ENCODE results near the gene NUP98. TPM values are rescaled to one million over a fixed set of nuclear protein-coding genes. Genes with fewer than 3 reads are reported as not detected.

The NUP98 gene
- total and polyA plus RNA-seq, 10 of the 15 experiments (the other 5 are each of a cell fraction or from before 2014, with no cell fraction given) = 21.7 to 108 (median 78.9) TPM

- intact Hi-C loops (cut with micrococcal nuclease; ENCODE audit: unreplicated experiment) = no loop called here
- Histone ChIP-seq H3K79me2 (ENCODE audit: control insufficient read depth, insufficient read depth, low read length) (no peaks in the 10 kb centered on the region), H2AFZ (ENCODE audit: control insufficient read depth, low read depth, low read length) (no peak overlapping the region), H4K20me1 (ENCODE audit: control insufficient read depth, insufficient read depth) (no peaks in the 10 kb centered on the region), H3K9ac (ENCODE audit: control insufficient read depth, insufficient read depth, low read length) (no peak overlapping the region), H3K36me3 (ENCODE audit: control insufficient read depth in 2 of 2, insufficient read depth in 2 of 2, low read length in 1 of 2) (peaks cover 6 to 26% of the 10 kb centered on the region in 2 experiments), H3K4me2 (ENCODE audit: control insufficient read depth, insufficient read depth) (no peak overlapping the region), H3K27me3 (replicated peaks in 1 of 2; ENCODE audit: control insufficient read depth in 2 of 2, insufficient read depth in 2 of 2, low read length in 1 of 2) (no peaks in the 10 kb centered on the region), H3K4me1 (ENCODE audit: control insufficient read depth, insufficient read depth, low read length) (no peaks in the 10 kb centered on the region), H3K27ac (ENCODE audit: control insufficient read depth, insufficient read depth) (no peak overlapping the region), H3K9me3 (replicated peaks; ENCODE audit: control insufficient read depth, insufficient read depth, low read length) (no peaks in the 10 kb centered on the region), H3K4me3 (no peak overlapping the region)
- TF ChIP-seq MXI1 (IDR thresholded peaks at IDR 0.05; ENCODE audit: low read depth, low read length) = no peak
- TF ChIP-seq, protein P1, sequence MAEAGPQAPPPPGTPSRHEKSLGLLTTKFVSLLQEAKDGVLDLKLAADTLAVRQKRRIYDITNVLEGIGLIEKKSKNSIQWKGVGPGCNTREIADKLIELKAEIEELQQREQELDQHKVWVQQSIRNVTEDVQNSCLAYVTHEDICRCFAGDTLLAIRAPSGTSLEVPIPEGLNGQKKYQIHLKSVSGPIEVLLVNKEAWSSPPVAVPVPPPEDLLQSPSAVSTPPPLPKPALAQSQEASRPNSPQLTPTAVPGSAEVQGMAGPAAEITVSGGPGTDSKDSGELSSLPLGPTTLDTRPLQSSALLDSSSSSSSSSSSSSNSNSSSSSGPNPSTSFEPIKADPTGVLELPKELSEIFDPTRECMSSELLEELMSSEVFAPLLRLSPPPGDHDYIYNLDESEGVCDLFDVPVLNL (IDR thresholded peaks at IDR 0.05; ENCODE audit: low read depth, low read length) = no peak
- TF ChIP-seq STAT3 (IDR thresholded peaks at IDR 0.05; ENCODE audit: low read depth, low read length) = no peak
- TF ChIP-seq FOXK2 (IDR thresholded peaks at IDR 0.05) = no peak
- no peak for TF ChIP-seq RELA (IDR thresholded peaks at IDR 0.05; ENCODE audit: borderline replicate concordance, partially characterized antibody)
- TF ChIP-seq HDAC2 (IDR thresholded peaks at IDR 0.05) = no peak
- TF ChIP-seq LARP7 (IDR thresholded peaks at IDR 0.05) = no peak
- TF ChIP-seq JUND (IDR thresholded peaks at IDR 0.05; ENCODE audit: low read depth, low read length) = no peak
- no peak for TF ChIP-seq EED (IDR thresholded peaks at IDR 0.05; ENCODE audit: low read depth)
- no peak for TF ChIP-seq ZZZ3 (IDR thresholded peaks at IDR 0.05; ENCODE audit: control insufficient read depth, insufficient read length, low read depth)
- no peak for TF ChIP-seq SRF (IDR thresholded peaks at IDR 0.05; ENCODE audit: low read depth in 2 of 2, low read length in 2 of 2)
- TF ChIP-seq IKZF1 (conservative IDR thresholded peaks at IDR 0.05) = no peak
- TF ChIP-seq NFYB (IDR thresholded peaks at IDR 0.05; ENCODE audit: insufficient read depth, low read depth, low read length) = no peak
- DNase-seq (ENCODE audit: low read depth, low spot score) (no peak), FAIRE-seq (no peak), ATAC-seq (no peak)
- no TSS peak for BruUV-seq (replicated peaks)
- SMC1A ChIA-PET (ENCODE audit: uncharacterized antibody, unreplicated experiment) = no interaction called here
- in situ Hi-C loops (cut with MboI) = no loop called here
- POLR2A ChIA-PET = no interaction called here
- CTCF ChIA-PET = no interaction called here
- WGBS (ENCODE audit: insufficient coverage, insufficient replicate concordance, low lambda C conversion rate, missing lambda C conversion rate) = 95% methylated on average over 1 of the region's 1 CpG
- RAD21 ChIA-PET (ENCODE audit: unreplicated experiment) = no interaction called here
These were observed 49.6 kb downstream of the NUP98 start for GRCh38 chr11:3747704-3748103.

Data from GM12878 (cell line).